Measurements from ENCODE around the gene CLCN5.

CLCN5 gene

DNA sequence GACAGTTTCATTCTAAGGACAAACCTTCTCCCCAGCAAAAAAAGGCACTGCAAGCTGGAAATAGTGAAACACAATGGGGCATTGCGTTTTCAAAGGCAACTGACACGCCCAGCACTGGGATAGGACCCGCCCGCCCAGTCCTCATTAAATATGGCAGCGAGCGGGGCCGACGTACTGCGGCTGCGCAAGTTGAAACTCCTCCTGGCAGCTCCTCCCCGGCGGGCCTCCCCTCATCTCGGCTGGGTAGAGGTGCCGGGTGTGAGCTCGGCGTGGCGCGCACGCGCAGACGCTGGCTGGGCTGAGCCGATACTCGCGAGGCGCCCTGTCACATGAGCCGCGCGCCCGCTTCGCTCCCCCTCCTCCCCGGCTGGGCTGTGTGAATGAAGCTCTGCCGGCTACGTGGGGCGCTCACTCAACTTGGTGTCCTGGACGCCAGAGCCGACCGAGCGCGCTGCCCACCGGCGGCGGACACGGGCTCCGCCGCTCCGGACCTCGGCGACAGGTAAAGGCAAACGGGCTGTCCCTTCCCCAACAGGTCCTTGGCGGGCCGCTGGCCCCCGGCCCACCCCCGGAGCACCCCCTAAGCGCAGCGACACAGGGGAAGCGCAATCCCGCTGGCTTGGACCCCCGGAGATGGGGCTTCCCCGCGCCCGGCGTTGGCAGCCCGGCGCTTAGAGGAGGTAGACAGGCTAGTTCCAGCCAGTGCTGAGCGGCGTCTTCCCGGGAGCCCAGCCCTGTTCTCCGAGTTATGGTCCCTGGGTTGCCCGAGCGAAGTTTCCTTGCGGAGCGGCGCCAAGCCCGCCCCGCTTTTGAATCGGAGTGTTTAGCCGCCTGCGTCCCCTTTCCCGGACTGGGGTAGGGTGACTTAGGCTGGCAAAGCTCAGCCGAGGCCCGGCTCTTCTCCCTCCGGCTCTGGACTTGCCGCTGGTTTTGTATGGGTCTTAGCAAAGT lies at the start of gene CLCN5:
CLCN5 (plus strand) TSS at position 306 of the 951 bp plus-strand sequence. CDS start 2,703 bp downstream, outside the sequence.
- peak; percentile 37; the same call in 1 of the 2 replicates for TF ChIP-seq POLR2A (IDR thresholded peaks at IDR 0.05; ENCODE audit: low read depth, low read length)
- FAIRE-seq (no peak), DNase-seq (ENCODE audit: insufficient read length, low spot score) (peak; percentile 44)

DNA sequence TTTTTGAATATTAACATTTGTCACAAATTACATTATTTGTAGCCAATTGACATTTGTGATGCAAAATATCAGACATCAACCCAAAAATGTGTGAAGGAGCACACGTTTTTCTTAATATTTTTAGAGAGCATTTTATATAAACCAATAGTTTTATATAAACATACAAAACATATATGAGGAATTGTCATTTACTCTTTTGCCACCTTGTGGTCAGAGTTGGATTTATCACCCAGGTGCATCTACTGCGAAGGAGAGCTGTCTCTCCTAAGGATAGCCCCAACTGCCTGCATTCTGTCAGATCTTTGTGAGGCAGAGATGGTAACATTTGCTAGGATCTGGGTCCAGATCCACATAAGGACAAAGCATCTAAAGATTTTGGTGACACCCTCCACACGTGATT lies 45.6 kb upstream of the CLCN5 start:
- peak; percentile 4 for DNase-seq (ENCODE audit: insufficient read length, low spot score)
- TF ChIP-seq POLR2A (IDR thresholded peaks at IDR 0.05; ENCODE audit: low read depth, low read length), result no peak
- no peak for FAIRE-seq

DNA sequence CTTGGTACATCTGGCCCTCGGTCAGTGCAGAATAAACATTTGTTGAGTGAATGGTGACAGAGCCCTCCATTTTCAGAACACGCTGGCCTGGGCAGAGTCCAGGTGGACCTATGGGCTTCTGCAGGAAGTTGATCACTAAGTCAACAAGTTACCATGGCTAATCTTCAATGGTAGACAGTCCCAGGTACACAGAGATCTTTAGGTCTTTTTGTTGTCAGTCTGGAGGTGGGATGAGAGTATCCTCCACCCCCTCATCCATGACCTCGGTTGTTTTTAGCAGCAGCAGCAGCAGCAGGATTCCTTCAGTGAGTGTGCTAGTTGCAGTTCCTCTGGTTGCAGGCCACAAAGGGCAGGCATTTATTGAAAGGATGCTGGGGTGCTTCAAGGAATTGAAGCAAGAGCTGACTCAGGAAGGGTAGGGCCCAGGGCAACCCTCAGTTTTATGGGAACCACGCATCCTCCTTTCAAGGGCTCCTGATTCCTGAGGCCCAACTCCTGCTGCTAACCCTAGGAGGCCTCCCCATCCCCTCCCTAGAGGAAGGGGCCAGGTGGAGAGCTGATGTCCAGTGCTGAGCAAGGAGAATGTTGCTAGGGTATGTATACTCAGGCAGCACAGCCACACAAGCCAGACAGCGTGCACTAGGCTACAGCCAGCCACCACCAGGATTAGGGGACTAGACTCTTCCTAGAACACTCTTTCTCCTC lies 44.8 kb upstream of the CLCN5 start:
- FAIRE-seq (no peak), DNase-seq (ENCODE audit: insufficient read length, low spot score) (no peak)
- TF ChIP-seq POLR2A (IDR thresholded peaks at IDR 0.05; ENCODE audit: low read depth, low read length), result no peak

DNA sequence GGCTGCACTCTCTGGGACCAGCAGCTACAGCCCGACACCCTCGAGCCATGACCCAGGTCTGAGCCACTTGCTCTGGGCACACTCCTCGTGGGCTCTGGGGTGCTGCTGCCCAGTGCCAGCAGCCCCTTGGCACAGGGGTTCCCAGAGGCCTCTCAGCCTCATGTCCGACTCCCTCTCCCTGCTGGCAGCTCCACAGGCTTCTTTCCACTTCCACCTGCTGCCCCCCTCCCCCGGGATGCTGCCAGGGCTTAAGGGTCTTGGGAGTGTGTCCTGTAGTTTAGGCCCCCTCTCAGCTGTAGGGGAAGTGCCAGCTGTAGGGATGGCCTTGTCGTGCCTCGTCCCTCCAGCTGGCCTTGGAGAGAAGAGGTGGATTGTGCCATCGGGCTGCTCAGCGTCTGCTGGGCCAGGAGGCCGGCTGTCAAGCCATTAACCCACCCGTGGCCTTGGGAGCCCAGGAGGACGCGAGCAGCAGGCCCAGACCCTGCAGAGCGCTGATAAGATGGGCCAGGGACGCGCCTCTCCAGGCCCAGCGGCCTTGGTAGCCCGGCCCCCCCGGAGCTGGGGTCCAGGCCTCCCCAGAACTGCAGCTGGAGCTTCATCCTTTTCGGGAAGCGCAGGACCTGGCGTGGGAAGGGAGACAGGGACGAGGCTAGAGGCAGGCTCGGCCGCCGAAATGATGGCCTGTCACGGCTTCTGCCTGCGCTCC lies 44.1 kb upstream of the CLCN5 start:
- FAIRE-seq, result no peak
- DNase-seq (ENCODE audit: insufficient read length, low spot score), result no peak
- no peak for TF ChIP-seq POLR2A (IDR thresholded peaks at IDR 0.05; ENCODE audit: low read depth, low read length)

DNA sequence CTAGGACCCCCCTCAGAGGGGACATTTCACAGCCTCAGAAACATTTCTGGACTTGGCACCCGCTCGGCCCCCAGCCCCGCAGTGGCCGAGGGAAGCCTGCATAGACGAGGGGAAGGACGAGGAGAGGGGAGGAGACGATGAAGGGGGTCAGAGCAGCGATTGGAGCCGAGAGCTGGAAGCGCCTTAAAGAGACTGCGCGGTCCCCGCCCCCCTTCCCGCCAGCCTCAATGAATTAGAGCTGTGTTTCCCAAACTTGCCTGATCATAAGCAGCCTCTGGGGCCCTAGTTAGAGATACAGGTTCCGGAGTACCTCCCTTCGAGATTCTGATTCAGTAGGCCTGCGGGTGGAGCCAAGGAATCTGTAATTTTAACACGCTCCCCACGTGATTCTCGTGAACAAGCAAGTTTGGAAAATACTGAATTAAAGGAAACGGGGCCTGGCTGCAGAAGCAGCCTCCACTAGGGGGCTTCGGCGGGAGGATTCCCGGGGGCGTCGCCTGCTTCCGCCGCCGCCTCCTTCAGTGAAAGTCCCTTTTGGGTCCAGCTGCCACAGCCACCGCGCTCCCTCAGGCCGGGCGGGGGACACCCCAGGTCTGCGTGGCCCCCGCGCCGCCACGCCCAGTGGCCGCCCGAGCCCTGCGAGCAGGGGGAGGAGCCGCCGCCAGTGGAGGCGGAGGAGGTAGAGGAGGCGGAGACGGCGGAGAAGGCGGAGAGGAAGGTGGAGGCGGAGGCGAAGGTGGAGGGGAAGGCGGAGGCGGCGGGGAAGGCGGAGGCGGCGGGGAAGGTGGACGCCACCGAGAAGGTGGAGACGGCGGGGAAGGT lies 43.4 kb upstream of the CLCN5 start, which contains the start of gene USP27X:
USP27X (plus strand) TSS at position 651 of the 822 bp plus-strand sequence. CDS start 824 bp downstream, outside the sequence.
- DNase-seq (ENCODE audit: insufficient read length, low spot score) (peak; percentile 30), FAIRE-seq (no peak)
- TF ChIP-seq POLR2A (IDR thresholded peaks at IDR 0.05; ENCODE audit: low read depth, low read length), result peak; percentile 35

DNA sequence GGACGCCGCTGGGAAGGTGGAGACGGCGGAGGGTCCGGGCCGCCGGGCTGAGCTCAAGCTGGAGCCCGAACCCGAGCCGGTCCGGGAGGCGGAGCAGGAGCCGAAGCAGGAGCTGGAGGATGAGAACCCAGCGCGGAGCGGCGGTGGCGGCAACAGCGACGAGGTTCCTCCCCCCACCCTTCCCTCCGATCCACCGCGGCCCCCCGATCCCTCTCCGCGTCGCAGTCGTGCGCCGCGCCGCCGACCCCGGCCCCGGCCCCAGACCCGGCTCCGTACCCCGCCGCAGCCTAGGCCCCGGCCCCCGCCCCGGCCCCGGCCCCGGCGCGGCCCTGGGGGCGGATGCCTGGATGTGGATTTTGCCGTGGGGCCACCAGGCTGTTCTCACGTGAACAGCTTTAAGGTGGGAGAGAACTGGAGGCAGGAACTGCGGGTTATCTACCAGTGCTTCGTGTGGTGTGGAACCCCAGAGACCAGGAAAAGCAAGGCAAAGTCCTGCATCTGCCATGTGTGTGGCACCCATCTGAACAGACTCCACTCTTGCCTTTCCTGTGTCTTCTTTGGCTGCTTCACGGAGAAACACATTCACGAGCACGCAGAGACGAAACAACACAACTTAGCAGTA lies 42.6 kb upstream of the CLCN5 start:
- DNase-seq (ENCODE audit: insufficient read length, low spot score), result no peak
- no peak for FAIRE-seq

DNA sequence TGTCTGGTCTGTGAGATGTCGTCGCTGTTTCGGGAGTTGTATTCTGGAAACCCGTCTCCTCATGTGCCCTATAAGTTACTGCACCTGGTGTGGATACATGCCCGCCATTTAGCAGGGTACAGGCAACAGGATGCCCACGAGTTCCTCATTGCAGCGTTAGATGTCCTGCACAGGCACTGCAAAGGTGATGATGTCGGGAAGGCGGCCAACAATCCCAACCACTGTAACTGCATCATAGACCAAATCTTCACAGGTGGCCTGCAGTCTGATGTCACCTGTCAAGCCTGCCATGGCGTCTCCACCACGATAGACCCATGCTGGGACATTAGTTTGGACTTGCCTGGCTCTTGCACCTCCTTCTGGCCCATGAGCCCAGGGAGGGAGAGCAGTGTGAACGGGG lies 41.7 kb upstream of the CLCN5 start:
- FAIRE-seq, result no peak
- no peak for DNase-seq (ENCODE audit: insufficient read length, low spot score)
- TF ChIP-seq POLR2A (IDR thresholded peaks at IDR 0.05; ENCODE audit: low read depth, low read length), result no peak

More for the DNA sequence above, 42.6 kb upstream of the CLCN5 start:
- TF ChIP-seq POLR2A (IDR thresholded peaks at IDR 0.05; ENCODE audit: low read depth, low read length), result no peak

DNA sequence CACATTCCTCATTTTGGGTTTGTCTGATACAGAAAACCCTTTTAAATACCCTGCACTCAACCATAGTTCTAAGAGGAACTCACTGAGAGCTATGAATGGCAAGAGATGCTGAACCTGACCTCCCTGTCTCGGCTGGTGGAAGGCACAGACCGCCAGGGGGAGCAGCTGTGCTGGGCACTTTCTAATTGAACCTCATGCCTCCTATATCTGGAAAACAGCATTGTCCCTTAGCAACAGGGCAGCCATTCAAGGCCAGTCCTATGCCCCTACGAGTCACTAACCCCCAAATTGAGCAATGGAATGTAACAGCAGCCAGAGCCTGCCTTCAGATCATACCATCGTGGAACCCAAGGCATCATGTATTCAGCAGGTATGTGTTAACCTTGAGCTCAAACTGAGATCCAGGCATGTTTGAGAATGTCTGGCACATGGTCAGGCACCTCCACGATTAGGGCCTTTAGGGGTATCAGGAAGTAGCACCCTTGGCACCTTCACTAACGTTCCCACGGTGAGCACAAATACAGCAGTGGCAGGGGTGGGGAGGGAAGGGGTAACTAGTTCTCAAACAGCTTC lies 38.0 kb upstream of the CLCN5 start:
- FAIRE-seq, result no peak
- TF ChIP-seq POLR2A (IDR thresholded peaks at IDR 0.05; ENCODE audit: low read depth, low read length), result no peak
- DNase-seq (ENCODE audit: insufficient read length, low spot score), result peak; percentile 4

DNA sequence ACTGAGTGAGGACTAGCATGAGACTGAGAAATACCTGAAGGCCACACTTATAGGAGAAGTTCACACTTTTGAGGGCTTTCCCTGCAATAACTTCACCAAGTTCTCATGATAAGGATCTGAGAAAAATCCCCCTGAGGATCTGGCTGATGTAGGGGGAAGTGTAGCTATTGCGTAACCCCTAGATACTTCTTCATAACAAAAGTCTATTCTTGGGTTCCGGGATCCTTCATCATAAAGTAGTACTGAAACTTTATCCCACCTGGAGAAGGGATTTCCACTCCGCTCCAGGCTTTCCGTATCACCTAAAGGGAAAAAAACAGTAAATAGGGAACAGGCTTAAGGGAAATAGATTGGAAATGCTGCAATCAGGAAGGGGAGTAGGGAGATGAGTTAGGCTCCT lies 29.9 kb upstream of the CLCN5 start:
- no peak for TF ChIP-seq POLR2A (IDR thresholded peaks at IDR 0.05; ENCODE audit: low read depth, low read length)
- DNase-seq (ENCODE audit: insufficient read length, low spot score), result no peak
- FAIRE-seq, result no peak

DNA sequence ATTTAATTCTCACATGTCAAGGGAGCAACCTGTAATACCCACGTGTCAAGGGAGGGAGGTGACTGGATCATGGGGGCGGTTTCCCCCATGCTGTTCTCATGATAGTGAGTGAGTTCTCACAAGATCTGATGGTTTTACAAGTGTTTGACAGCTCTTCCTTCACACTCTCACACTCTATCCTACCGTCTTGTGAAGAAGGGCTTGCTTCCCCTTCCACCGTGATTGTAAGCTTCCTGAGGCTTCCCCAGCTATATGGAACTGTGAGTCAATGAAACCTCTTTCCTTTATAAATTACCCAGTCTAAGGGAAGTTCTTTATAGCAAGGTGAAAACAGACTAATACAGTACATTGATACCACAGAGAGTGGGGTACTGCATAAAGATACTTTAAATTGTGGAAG lies 25.4 kb upstream of the CLCN5 start:
- DNase-seq (ENCODE audit: insufficient read length, low spot score) (no peak), FAIRE-seq (no peak)
- no peak for TF ChIP-seq POLR2A (IDR thresholded peaks at IDR 0.05; ENCODE audit: low read depth, low read length)

DNA sequence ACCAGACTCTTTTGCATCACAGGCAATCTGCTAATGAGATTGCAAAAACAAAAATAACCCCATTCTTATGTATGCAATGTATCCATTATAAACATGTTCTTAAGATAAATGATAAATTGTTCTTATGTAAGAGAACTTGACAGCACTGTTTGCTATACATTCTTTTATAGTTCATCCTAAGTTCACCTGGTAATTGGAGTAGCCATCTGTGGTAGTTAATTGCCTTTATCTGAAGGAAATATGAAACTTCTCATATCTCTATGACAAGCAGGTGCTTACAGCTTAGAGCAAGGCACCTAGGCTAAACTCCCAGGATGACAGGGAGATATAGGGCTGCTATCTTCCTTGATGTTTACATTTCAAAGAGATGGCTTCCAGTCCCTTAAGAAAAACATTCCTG lies 21.3 kb upstream of the CLCN5 start:
- DNase-seq (ENCODE audit: insufficient read length, low spot score), result no peak
- no peak for FAIRE-seq
- no peak for TF ChIP-seq POLR2A (IDR thresholded peaks at IDR 0.05; ENCODE audit: low read depth, low read length)

DNA sequence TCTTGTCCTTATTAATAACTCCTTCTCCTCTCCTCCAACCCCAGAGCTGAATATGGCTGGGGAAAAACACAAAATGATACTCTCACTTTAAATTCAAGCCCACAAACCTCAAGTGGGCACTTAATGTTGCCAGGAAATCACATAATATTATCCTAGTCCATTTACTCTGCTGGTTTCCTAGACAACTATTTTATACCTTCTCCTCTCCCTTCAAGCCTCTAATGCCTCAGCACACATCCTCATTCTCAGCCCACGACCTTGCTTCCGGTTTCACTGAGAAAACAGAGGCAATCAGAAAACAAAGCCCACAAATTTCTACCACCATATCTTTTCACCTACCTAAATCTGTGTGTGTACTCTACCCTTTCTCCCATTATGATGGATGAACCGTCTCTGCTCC lies 12.1 kb upstream of the CLCN5 start:
- TF ChIP-seq POLR2A (IDR thresholded peaks at IDR 0.05; ENCODE audit: low read depth, low read length), result no peak
- no peak for FAIRE-seq
- no peak for DNase-seq (ENCODE audit: insufficient read length, low spot score)

Data from H54 (cell line).